ENCODE measurements around the gene ENTPD7.
"Not testable (repeated sequence)": the region's sequence is repeated elsewhere in the genome, so short reads cannot be mapped to it uniquely, and the experiment has no call there.

ENTPD7 gene, protein sequence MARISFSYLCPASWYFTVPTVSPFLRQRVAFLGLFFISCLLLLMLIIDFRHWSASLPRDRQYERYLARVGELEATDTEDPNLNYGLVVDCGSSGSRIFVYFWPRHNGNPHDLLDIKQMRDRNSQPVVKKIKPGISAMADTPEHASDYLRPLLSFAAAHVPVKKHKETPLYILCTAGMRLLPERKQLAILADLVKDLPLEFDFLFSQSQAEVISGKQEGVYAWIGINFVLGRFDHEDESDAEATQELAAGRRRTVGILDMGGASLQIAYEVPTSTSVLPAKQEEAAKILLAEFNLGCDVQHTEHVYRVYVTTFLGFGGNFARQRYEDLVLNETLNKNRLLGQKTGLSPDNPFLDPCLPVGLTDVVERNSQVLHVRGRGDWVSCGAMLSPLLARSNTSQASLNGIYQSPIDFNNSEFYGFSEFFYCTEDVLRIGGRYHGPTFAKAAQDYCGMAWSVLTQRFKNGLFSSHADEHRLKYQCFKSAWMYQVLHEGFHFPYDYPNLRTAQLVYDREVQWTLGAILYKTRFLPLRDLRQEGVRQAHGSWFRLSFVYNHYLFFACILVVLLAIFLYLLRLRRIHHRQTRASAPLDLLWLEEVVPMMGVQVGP

DNA sequence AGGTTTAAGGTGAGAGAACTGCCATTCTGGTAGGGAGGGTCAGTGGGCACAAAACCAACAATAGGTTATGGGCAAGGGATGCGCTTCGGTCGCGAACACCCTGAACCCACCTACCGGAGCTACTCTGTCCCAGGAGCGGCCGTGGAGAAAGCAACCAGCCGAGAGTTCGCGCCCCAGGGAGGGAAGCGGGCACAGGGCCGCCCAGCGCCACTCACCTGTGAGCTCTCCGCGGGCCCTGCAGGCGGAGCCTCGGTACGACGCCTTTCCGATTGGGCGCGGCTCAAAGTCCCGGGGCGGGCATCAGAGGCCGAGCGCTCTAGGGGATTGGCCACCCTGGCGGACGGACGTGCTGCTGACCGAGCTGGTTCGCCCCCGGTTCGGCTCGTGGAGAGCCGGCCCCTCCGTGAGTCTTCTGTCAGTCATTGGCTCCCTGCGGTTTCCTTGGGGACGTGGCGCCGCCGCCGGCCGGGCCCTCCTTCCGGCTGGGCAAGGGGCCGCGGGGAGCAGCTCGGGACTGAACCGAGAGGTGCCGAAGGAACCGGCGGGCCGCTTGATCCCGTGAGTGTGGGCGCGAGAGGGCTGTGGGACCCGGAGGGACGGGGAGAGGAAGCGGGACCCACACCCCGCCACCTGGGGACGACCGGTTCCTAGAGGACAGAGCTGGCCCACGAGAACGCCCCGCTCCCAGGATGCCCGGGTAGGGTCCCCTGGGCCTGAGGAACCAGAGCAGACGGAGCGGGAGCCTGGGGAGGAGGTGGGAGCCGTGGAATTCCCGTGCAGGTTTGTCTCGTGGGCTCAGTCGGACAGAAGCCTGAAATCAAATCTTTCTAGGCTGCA lies at the start of gene ENTPD7:
ENTPD7 (plus strand) TSS at position 479 of the 837 bp plus-strand sequence. CDS start 448 bp downstream, outside the sequence.
- peak; percentile 91 for DNase-seq

DNA sequence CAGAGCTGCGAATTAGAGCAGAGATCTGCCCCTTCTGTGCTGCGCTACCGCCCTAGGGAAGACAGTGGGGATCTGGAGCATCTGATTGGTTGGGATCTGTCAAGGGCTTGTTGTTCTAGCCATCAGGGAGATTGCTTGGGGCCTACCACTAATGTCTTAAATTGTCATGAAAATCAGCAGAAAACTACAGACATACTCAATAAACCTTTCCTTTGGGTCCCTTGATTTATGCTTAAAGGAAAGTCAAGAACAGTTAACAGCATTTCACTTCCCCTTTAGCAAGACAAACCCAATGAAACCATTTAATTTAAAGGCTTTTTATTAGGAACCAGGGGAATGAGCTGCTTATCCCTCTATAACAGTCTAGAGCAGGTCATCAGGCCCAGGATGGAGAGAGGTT lies 49.1 kb upstream of the ENTPD7 start:
- DNase-seq: no peak

DNA sequence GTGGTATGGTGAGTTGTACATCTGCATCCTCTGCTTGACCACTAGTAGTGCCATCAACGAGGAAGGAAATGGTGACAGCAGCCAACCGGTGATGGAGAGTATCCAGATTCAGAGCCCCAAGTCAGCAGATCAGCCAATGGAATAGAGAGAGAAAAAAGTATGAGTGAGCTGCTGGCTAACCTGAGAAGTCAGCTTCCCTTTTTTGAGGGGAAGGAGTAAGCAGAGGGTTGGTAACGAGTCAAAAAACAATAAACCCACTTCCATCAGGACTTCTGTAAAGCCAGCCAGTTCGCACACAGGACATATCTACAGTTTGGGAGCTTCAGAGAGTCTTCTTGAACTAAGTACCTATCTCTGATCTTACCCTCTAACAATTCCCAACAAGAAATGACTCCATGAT lies 48.0 kb upstream of the ENTPD7 start:
- DNase-seq: no peak

DNA sequence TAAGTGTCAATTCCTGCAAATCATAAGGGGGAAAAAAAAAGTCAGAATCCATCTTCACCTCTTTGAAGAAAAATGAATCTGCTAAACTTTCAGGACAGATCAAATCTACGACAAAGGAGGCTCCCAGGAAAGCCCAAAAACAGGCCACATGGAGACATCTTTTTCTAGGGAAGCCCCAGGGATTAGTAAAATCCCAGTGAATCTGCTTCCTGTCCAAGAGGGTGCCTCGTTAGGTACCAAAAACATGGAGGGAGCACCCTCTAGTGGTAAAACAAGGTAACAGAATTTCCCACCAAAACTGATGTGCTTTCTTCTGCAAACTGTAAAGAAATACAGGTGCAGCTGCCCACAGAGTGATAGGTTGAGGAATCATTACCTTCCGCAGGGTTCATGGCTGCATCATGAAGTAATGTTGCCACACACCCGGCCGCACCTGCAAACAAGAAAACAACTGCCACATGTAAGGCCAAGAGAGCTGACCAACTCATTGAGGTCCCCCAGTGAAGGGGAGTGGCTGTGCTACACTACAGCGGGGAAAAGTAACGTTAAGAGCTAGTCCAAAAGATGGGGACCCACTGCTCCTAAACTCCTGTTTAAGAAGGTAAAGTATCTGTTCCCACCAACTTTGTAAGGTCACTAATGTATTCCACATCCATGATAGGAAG lies 47.0 kb upstream of the ENTPD7 start:
- peak; percentile 68 for DNase-seq

DNA sequence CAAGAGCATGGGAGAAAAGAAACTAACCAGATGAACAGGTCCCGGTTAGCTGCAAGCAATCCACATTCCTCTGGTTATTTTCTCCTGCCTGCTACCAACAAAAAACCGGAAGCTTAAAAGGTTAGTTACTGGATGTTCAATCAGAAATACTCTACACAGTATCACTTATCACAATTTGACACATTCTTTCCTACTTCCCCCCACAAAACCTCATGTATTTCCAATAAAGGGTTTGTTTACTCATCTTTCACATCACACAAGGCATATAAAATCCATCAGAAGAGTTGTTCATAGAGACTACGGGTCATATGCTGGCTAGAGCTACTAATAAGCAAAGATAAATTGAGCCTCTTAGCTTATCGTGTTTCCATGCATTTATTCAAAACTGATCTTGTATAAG lies 43.9 kb upstream of the ENTPD7 start:
- no peak for DNase-seq

DNA sequence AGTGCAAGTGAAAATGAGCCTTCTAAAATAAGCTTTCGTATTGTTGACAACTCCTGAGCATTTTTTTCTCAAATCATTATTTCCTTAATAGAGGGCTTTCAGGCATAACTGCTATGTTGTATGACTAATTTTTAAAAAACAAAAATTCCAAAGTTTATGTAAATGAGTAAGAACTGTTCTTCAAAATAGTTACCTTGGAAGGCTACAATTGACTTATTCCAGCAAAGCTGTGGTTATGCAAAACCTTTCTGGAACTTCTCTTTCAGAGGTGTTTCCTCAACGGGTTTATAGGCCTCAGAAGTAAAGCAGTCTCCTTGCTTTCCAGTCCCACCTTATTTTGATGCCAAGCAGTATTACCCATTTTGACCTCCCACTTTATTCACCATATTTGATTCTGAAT lies 41.6 kb upstream of the ENTPD7 start:
- no peak for DNase-seq

DNA sequence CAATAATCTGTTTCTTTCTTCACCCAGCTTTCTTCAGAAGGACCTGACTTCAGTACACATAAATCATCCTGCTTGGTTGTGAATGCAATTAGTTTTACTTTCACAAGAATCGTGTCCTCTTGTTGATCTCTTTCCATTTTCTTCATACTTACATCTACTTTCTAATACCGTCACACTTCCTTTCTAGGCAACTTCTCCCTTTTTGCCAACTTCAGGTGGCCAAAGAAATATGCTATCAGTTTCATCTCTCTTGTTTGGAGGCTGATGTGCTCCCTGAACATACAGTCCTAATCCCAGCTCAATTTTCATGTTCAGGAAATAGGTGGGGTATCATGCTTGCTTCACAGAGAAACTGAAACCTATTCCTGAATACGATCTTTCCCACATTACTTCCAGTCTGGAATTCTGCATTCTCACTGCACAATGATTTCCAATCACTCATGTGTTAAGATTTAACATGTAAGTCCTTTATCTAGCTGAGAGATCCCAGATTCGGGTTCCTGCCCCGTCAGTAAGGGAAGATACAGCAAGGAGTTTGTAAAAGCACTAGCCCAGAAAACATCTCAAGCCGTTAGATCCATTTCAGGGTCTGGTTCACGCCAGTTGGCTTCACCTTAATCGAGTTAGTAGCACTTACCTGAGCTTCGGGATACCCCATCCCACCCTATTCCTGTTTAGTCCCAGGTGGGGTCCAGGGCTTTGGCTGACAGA lies 40.1 kb upstream of the ENTPD7 start:
- peak; percentile 19 for DNase-seq

DNA sequence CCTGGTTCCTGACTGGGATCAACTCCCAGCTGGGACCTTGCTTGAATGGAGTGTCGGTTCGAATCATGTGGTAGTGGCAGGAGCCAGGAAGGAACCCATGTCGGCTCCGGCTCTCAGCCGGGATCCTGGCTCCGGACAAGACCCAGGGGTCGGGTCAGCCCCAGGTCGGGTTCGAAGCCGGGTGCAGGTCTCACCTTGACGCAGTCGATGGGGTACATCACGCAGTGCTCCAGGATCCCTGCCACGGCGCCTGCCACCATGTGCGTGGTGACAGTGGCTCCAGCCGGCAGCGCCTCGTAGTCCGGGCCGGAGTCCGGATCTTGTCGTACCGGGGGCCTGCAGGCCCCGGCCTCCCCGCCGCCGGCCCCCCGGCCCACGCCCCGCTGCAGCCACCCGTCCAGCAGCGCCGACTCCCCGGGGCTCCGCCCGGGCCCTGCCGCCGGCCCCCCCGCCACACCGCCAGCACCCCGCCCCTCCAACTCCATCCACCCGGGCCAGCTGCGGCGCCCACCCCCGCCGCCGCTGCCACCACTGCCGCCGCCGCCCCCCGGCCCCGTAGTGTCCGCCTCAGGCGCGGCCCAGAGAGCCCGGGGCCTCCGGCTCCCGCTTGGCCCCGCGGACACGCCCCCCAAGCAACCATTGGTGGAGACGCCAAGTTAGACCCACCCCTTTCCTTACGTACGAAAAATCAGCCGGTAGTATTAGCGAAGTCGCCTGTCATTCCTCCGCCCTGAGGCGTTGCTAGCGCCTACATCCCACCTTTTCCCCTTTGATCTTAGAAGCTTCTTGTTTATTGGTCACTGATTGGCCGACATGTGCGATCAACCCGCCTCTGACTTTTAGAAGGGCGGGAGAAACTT lies 39.2 kb upstream of the ENTPD7 start, which contains the start of gene SLC25A28:
SLC25A28 (minus strand) TSS at position 589 of the 860 bp plus-strand sequence; CDS start at position 485, 104 bp downstream.
- peak; percentile 98 for DNase-seq

DNA sequence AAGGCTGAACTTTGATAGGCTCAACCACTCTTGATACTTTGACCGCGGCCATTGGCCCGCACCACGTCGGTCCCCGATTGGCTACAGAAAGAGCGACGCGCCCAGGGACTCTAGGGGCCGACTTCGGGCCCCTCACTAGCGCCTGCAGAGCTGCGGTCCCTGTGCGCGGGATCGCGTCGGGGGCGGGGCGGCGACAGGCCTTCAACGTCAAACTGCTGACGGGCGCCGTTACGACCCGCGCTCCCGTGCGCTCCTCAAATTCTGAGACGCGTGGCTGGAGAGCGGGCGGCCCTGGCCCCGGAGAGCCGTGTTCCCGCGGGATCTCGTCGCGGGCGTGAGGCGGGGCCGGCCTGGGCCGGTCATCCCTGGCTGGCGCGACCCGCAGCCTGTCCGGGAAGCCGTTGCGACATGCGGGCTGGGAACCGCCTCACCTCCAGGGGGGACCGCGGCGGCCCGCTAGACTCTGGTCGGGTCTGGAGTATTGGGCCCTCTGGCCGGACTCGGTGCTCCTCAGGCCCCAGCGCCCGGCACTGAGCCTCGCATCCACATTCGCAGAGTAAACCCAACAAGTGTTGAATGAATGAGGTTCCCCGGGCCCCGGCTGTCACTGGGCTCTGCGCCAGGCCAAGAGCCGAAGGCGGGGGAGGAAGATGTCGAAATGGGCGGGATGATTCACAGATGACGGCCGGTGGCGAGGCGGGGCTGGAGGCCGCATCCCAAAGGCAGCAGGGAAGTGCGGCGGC lies 38.4 kb upstream of the ENTPD7 start:
- DNase-seq: peak; percentile 82

DNA sequence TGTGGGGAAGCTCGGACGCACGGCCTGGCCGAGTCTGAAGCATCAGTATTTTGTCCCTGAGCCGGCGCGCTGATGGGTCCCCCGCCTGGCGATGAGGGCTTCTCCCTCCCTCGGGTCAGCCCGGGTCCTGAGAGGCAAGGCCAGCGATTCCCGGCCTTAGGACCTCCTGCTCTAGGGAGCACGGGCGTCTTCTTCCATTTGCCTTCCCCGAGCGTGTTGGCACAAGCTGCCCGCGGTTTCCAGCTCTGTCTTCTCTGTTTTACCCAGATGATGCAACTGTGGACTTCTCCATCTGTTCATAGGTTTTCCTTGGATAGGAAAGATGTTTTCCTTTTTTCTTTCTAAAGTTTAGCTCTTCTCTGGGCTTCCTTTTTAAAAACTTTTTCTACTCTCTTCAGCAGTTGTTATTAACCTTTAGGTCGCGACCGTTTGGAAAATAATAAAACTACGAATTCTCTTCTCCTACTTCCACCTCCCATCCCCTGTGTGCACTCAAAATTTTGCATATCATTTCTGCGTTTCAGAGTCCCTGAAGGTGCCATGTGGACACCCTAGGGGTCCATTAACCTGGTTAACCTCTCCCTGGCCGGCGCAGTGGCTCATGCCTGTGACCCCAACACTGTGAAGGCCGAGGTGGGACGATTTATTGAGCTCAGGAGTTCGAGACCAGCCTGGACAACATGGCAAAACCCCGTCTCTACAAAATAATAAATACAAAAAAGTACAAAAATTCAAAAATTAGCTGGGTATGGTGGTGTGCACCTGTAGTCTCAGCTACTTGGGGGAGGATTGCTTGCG lies 37.7 kb upstream of the ENTPD7 start:
- DNase-seq: no peak

DNA sequence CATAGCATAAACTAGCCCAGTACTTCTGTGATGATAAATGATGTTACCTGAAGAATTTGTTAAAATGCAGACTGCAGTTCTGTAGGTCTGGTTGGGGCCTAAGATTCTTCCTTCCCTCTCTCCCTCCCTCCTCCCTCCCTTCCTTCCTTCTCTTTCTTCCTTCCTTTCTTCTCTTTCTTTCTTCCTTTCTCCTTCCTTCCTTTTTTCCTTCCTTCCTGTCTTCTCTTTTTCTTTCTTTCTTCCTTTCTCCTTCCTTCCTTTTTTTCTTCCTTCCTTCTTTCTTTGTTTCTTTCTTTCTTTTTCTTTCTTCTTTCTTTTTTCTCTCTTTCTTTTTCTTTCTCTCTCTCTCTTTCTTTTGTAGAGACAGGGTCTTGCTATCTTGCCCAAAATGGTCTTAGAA lies 35.4 kb upstream of the ENTPD7 start:
- DNase-seq: no peak

DNA sequence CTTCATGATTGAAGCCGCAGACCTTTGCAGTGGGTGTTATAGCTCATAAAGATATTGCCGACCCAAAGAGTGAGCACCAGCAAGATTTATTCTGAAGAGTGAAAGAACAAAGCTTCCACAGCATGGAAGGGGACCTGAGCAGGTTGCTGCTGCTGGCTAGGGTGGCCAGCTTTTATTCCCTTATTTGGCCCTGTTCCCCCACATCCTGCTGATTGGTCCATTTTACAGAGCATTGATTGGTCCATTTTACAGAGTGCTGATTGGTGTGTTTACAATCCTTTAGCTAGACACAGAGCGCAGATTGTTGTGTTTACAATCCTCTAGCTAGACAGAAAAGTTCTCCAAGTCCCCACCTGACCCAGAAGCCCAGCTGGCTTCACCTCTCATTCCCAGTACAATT lies 34.2 kb upstream of the ENTPD7 start:
- not testable (repeated sequence) for DNase-seq

DNA sequence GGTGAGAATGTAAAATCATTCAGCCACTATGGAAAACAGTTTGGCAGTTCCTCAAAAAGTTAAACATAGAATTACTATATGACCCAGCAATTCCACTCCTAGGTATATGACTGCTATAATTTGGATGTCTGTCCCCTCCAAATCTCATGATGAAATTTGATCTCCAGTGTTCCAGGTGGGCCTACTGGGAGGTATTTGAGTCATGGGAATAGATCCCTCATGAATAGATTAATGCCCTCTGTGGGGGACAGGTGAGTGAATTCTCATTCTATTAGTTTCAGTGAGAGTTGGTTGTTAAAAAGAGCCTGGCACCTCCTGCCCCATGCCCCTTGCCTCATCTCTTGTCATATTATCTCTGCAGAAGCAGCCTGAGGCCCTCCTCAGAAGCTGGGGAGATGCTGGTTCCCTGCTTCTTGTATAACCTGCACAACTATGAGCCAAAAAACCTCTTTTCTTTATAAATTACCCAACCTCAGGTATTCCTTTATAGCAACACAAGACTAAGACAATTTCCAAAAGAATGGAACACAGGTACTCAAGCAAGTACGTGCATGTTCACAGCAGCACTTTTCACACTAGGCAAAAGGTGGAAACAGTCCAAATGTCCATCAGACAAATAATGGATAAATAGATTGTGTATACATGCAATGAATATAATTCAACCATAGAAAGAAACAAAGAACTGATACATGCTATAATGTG lies 30.2 kb upstream of the ENTPD7 start:
- DNase-seq: no peak

DNA sequence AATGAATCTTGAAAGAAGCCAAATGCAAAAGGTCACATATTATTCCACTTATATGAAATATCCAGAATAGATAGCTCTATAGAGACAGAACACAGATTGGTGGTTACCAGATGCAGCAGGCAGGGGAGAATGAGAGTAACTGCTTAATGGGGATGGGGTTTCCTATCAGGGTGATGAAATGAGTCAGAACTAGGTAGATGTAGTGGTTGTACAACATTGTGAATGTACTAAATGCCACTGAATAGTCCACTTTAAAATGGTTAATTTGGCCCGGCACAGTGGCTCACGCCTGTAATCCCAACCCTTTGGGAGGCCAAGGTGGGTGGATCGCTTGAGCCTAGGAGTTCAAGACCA lies 29.7 kb upstream of the ENTPD7 start:
- DNase-seq: no peak

DNA sequence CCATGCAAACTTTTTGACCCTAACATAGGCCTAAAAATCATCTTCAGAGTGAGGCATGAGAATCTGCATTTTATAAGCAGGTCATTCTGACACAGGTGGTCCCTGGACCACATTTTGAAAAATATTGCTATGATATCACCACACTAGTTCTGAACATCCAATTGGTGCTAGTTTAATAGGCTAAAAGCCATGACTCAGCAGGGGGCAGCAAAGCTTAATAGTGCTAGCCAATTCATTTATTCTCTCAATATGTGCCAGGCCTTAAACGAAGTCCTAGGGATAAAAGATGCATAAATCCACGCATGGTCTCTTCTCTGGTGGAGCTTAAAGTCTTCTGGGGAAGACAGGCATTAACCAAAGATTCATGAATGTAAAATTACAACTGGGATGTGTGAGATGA lies 28.9 kb upstream of the ENTPD7 start:
- peak; percentile 20 for DNase-seq

DNA sequence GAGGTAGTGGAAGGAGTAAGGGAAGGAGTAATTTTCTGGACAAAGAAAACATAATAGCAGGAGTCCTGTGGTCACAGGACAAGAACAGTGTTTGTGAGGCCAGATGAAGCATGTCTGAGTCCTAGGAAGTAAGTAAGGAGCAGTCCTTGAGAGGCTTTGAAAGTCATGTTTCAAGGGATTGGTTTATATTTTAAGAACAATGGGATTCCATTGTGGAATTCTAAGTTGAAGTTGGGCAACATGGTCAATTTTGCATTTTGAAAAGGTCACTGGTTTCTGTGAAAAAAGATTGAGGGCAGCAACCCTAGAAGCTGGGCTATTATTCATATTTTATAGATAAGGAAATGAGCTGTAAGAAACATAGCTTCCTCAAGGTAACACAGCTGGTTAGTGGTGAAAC lies 28.3 kb upstream of the ENTPD7 start:
- no peak for DNase-seq

DNA sequence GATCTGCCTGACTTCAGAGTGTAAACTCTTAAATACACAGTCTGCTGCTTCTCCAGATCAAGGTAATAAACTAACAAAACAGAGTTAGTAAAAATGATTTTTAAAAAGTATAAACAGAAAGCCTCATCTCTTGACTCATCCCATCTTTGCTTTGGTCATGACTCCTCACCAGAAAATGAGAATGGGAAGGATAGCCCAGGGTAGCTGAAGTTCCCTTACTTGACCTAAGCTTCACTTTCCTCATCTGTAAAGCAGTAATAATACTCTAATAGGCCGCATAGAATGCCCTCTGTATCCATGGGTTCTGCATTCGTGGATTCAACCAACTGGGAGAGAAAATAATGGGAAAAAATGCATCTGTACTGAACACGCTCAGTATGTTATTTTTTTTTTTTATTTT lies 27.8 kb upstream of the ENTPD7 start:
- DNase-seq: no peak

DNA sequence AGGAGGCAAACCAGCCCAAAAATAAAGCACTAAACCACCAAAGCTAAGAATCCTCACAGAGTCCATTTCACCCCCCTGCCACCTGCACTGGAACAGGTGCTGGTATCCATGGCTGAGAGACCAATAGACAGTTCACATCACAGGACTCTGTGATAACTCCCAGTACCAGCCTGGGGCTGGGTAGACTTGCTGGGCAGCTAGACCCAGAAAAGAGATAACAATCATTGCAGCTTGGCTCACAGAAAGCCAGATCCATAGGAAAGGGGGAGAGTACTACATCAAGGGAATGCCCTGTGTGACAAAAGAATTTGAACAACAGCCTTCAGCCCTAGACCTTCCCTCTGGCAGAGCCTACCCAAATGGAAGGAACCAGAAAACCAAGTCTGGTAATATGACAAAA lies 25.5 kb upstream of the ENTPD7 start:
- DNase-seq: no peak

DNA sequence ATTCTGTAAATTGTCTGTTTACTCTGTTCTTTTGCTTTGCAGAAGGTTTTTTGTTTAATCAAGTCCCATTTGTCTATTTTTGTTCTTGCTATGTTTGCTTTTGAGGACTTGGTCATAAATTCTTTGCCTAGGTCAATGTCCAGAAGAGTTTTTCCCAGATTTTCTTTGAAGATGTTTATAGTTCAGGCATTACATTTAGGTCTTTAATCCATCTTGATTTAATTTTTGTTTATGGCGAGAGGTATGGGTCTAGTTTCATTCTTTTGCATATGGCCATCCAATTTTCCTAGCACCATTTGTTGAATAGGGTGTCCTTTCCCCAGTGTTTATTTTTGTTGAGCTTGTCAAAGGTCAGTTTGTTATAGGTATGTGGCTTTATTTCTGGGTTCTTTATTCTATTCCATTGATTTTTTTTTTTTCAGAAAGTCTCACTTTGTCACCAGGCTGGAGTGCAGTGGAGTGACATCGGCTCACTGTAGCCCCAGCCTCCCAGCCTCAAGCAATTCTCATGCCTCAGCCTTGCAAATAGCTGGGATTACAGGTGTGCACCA lies 11.6 kb upstream of the ENTPD7 start:
- DNase-seq: no peak
